Caco-2 (cell line): Measurements from ENCODE around the gene C17orf75. TPM values are rescaled to one million over a fixed set of nuclear protein-coding genes. Genes with fewer than 3 reads are reported as not detected.

Experiments
- BruUV-seq: library from RNA; stranded (reverse); fragments of 400-500 nt; replicated peaks from 2 replicates; lab custom pipeline; 2021; lab: Mats Ljungman, UMichigan
- CTCF ChIA-PET: fragments of 300-600 bp; sonication (Branson Sonifier 250); formaldehyde crosslinking; loops from one replicate; lab custom pipeline; 2022; ENCODE audit warnings: antibody characterized with exemption; lab: Charles Lee
- POLR2A ChIA-PET: fragments of 300-600 bp; sonication (Branson Sonifier 250); formaldehyde crosslinking; loops from one replicate; lab custom pipeline; 2022; ENCODE audit warnings: antibody characterized with exemption; lab: Charles Lee
- DNase-seq, 2 experiments: peaks; one replicate each; pipeline versions ENCODE4 v3.0.0 to v3.0.0-alpha.2; 2020 to 2022
- H3K27me3 ChIP-seq: replicated peaks from 2 replicates; pipeline ENCODE4 v1.6.0; 2011; ENCODE audit warnings: low read length; ENCODE audit not compliant: control insufficient read depth, insufficient read depth
- H3K36me3 ChIP-seq: 2 replicates; pipeline ENCODE4 v1.5.1; 2011; ENCODE audit warnings: low read length; ENCODE audit not compliant: control insufficient read depth, insufficient read depth
- H3K4me1 ChIP-seq: fragments of 250-450 bp; sonication (Bioruptor Pico); 2 replicates; pipeline ENCODE4 v1.5.1; 2020; ENCODE audit warnings: mild to moderate bottlenecking
- H3K4me3 ChIP-seq: 2 replicates; pipeline ENCODE4 v1.5.1; 2011; ENCODE audit warnings: low read depth, mild to moderate bottlenecking, control low read depth, low read length
- H3K9me3 ChIP-seq: fragments of 250-450 bp; sonication (Bioruptor Pico); 2 replicates; pipeline ENCODE4 v1.5.1; 2020; ENCODE audit warnings: mild to moderate bottlenecking, moderate library complexity
- H3K27ac Mint-ChIP-seq: one replicate; pipeline ENCODE4 v1.8.0; 2022; ENCODE audit warnings: mixed read lengths; ENCODE audit not compliant: unreplicated experiment
- H3K27me3 Mint-ChIP-seq: one replicate; pipeline ENCODE4 v1.8.0; 2022; ENCODE audit warnings: mixed read lengths; ENCODE audit not compliant: insufficient read depth, unreplicated experiment
- H3K36me3 Mint-ChIP-seq: one replicate; pipeline ENCODE4 v1.8.0; 2022; ENCODE audit warnings: mild to moderate bottlenecking, mixed read lengths; ENCODE audit not compliant: insufficient read depth, unreplicated experiment
- H3K4me1 Mint-ChIP-seq: one replicate; pipeline ENCODE4 v1.8.0; 2022; ENCODE audit warnings: low read depth, mixed read lengths; ENCODE audit not compliant: unreplicated experiment
- H3K4me3 Mint-ChIP-seq: one replicate; pipeline ENCODE4 v1.8.0; 2022; ENCODE audit warnings: mild to moderate bottlenecking, moderate library complexity, mixed read lengths; ENCODE audit not compliant: unreplicated experiment
- H3K9me3 Mint-ChIP-seq: one replicate; pipeline ENCODE4 v1.8.0; 2022; ENCODE audit warnings: mixed read lengths; ENCODE audit not compliant: unreplicated experiment
- intact Hi-C: fragments of 100-400 bp; cut with micrococcal nuclease; formaldehyde crosslinking; loops from one replicate; pipeline ENCODE4 v1.10.0; 2022; ENCODE audit not compliant: unreplicated experiment
- total RNA-seq: library from RNA; stranded (reverse); gene quantifications from 2 replicates; pipeline ENCODE4 v1.2.3, GENCODE V29; 2022
- TF ChIP-seq, protein P1 (sequence below), 2 experiments: fragments of 200-600 bp in 1 of 2; IDR thresholded peaks; 1 replicate in 1 of 2; 2 replicates in 1 of 2; pipeline versions ENCODE4 v1.5.1 to v1.8.0; 2011 to 2022; ENCODE audit warnings: antibody characterized with exemption in 1 of 2, control low read depth in 1 of 2, inconsistent platforms in 1 of 2, low read depth in 1 of 2, low read length in 1 of 2, mild to moderate bottlenecking in 1 of 2, moderate library complexity in 1 of 2; ENCODE audit not compliant: insufficient read depth in 1 of 2, severe bottlenecking in 1 of 2, unreplicated experiment in 1 of 2

C17orf75 gene
- total RNA-seq, 1 experiment from 2014 or later, result 26.1 TPM

GRCh38 chr17:32307658-32308057 is 34.3 kb downstream of the C17orf75 start:
- no peak overlapping the region for H3K4me3 Mint-ChIP-seq
- CTCF ChIA-PET, result no interaction called here
- intact Hi-C loops, result no loop called here
- no peaks in the 10 kb centered on the region for H3K9me3 Mint-ChIP-seq
- Histone ChIP-seq H3K4me1 (0 out of 2 replicates have a peak, but pooled peaks cover 7% of the 10 kb centered on the region), H3K9me3 (no peaks in the 10 kb centered on the region), H3K36me3 (no peaks in the 10 kb centered on the region), H3K27me3 (no peaks in the 10 kb centered on the region), H3K4me3 (no peak overlapping the region)
- no peaks in the 10 kb centered on the region for H3K36me3 Mint-ChIP-seq
- BruUV-seq, result no TSS peak
- H3K27ac Mint-ChIP-seq, result no peak overlapping the region
- POLR2A ChIA-PET, result no interaction called here
- DNase-seq, result no peak
- H3K4me1 Mint-ChIP-seq, result no peaks in the 10 kb centered on the region
- TF ChIP-seq, protein P1, sequence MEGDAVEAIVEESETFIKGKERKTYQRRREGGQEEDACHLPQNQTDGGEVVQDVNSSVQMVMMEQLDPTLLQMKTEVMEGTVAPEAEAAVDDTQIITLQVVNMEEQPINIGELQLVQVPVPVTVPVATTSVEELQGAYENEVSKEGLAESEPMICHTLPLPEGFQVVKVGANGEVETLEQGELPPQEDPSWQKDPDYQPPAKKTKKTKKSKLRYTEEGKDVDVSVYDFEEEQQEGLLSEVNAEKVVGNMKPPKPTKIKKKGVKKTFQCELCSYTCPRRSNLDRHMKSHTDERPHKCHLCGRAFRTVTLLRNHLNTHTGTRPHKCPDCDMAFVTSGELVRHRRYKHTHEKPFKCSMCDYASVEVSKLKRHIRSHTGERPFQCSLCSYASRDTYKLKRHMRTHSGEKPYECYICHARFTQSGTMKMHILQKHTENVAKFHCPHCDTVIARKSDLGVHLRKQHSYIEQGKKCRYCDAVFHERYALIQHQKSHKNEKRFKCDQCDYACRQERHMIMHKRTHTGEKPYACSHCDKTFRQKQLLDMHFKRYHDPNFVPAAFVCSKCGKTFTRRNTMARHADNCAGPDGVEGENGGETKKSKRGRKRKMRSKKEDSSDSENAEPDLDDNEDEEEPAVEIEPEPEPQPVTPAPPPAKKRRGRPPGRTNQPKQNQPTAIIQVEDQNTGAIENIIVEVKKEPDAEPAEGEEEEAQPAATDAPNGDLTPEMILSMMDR (IDR thresholded peaks at IDR 0.05; ENCODE audit: insufficient read depth in 1 of 2, low read depth in 1 of 2, low read length in 1 of 2, severe bottlenecking in 1 of 2, unreplicated experiment in 1 of 2), result no peak
- no peaks in the 10 kb centered on the region for H3K27me3 Mint-ChIP-seq

DNA sequence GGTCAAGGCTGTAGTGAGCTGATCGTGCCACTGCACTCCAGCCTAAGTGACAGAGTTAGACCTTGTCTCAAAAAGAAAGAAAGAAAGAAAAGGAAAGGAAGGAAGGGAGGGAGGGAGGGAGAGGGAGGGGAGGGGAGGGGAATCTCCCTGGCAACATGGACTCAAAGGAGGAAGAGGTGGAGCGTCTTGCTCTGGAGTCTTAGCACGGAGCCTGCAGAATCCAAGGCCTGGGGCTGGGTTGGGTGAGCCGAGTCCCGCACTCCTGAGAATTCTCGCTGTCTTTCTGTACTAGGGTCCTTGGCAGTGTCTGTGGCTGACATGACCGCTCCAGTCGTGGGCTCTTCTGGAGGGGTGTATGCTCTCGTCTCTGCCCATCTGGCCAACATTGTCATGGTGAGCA is 36.9 kb downstream of the C17orf75 start:
- Mint-ChIP-seq H3K27ac (no peak overlapping the region), H3K4me3 (no peak overlapping the region), H3K4me1 (peaks cover 6% of the 10 kb centered on the region), H3K36me3 (no peaks in the 10 kb centered on the region), H3K27me3 (no peaks in the 10 kb centered on the region), H3K9me3 (no peaks in the 10 kb centered on the region)
- intact Hi-C loops, result no loop called here
- TF ChIP-seq, protein P1 (IDR thresholded peaks at IDR 0.05; ENCODE audit: insufficient read depth in 1 of 2, low read depth in 1 of 2, low read length in 1 of 2, severe bottlenecking in 1 of 2, unreplicated experiment in 1 of 2), result no peak
- ChIA-PET POLR2A (no interaction called here), CTCF (interaction anchor here (0.6 kb wide), 1 partner anchor 73 kb away, joined by 4 read pairs; no protein-coding TSS in a partner anchor)
- Histone ChIP-seq H3K9me3 (no peaks in the 10 kb centered on the region), H3K27me3 (no peaks in the 10 kb centered on the region), H3K4me1 (peaks cover 14% of the 10 kb centered on the region; the same call in 1 of the 2 replicates), H3K36me3 (no peaks in the 10 kb centered on the region), H3K4me3 (no peak overlapping the region)
- BruUV-seq, result no TSS peak
- no peak for DNase-seq

GRCh38 chr17:32303781-32304288 is 38.1 kb downstream of the C17orf75 start:
- Mint-ChIP-seq H3K27ac (no peak overlapping the region), H3K4me3 (no peak overlapping the region), H3K4me1 (peaks cover 6% of the 10 kb centered on the region), H3K9me3 (no peaks in the 10 kb centered on the region), H3K27me3 (no peaks in the 10 kb centered on the region), H3K36me3 (no peaks in the 10 kb centered on the region)
- Histone ChIP-seq H3K27me3 (no peaks in the 10 kb centered on the region), H3K4me1 (peaks cover 14% of the 10 kb centered on the region; the same call in 1 of the 2 replicates), H3K4me3 (no peak overlapping the region), H3K36me3 (no peaks in the 10 kb centered on the region), H3K9me3 (no peaks in the 10 kb centered on the region)
- no peak for DNase-seq
- TF ChIP-seq, protein P1 (IDR thresholded peaks at IDR 0.05; ENCODE audit: insufficient read depth in 1 of 2, low read depth in 1 of 2, low read length in 1 of 2, severe bottlenecking in 1 of 2, unreplicated experiment in 1 of 2), result no peak
- POLR2A ChIA-PET, result no interaction called here
- BruUV-seq, result no TSS peak
- intact Hi-C loops, result no loop called here
- CTCF ChIA-PET, result interaction anchor here (0.6 kb wide), 1 partner anchor 14 kb away, joined by 3 read pairs; no protein-coding TSS in a partner anchor
